GM19238 (cell line): ENCODE measurements around the gene DYNAP.
A peak's percentile ranks its signal among the peaks of the same experiment; 100 is the strongest.

Experiments used
- DNase-seq: peaks from one replicate; pipeline ENCODE4 v3.0.0; 2011; ENCODE audit warnings: low spot score; ENCODE audit not compliant: insufficient read length

The DYNAP gene

GRCh38 chr18:54590945-54591344 lies at the start of gene DYNAP:
TSS of gene DYNAP (plus strand) at chr18:54591245. CDS start at chr18:54591283, 38 bp downstream.
- DNase-seq = no peak

GRCh38 chr18:54551590-54551989 lies 39.5 kb upstream of the DYNAP start:
- DNase-seq = no peak

GRCh38 chr18:54555286-54555685 lies 35.8 kb upstream of the DYNAP start:
- DNase-seq = no peak

GRCh38 chr18:54555996-54556395 lies 35.0 kb upstream of the DYNAP start:
- DNase-seq = no peak

- no peak for DNase-seq
Observed at GRCh38 chr18:54557958-54558357, 33.1 kb upstream of the DYNAP start.

- peak; percentile 6 for DNase-seq
Observed at GRCh38 chr18:54558609-54559585, 32.1 kb upstream of the DYNAP start.

- no peak for DNase-seq
Observed at GRCh38 chr18:54561706-54562267, 29.3 kb upstream of the DYNAP start.

GRCh38 chr18:54580202-54580729 lies 10.8 kb upstream of the DYNAP start:
- no peak for DNase-seq

- DNase-seq = no peak
Observed at GRCh38 chr18:54584065-54584464, 7.0 kb upstream of the DYNAP start.

- DNase-seq = no peak
Observed at GRCh38 chr18:54585743-54586142, 5.3 kb upstream of the DYNAP start.

- DNase-seq = no peak
Observed at GRCh38 chr18:54604211-54604610, 13.2 kb downstream of the DYNAP start.

GRCh38 chr18:54606835-54607212 lies 15.8 kb downstream of the DYNAP start:
- no peak for DNase-seq

- DNase-seq = no peak
Observed at GRCh38 chr18:54607213-54608027, 16.4 kb downstream of the DYNAP start.

GRCh38 chr18:54608028-54608642 lies 17.1 kb downstream of the DYNAP start:
- no peak for DNase-seq

GRCh38 chr18:54611816-54612215 lies 20.8 kb downstream of the DYNAP start:
- no peak for DNase-seq

- DNase-seq = no peak
Observed at GRCh38 chr18:54612237-54612636, 21.2 kb downstream of the DYNAP start.

GRCh38 chr18:54613174-54613573 lies 22.1 kb downstream of the DYNAP start:
- DNase-seq = no peak

GRCh38 chr18:54616220-54616848 lies 25.3 kb downstream of the DYNAP start:
- no peak for DNase-seq

- no peak for DNase-seq
Observed at GRCh38 chr18:54622084-54622483, 31.0 kb downstream of the DYNAP start.

GRCh38 chr18:54626779-54627178 lies 35.7 kb downstream of the DYNAP start:
- DNase-seq = no peak

GRCh38 chr18:54630963-54631362 lies 39.9 kb downstream of the DYNAP start:
- DNase-seq = no peak
